Measurements from ENCODE around the gene GINS1.

GRCh38 chr20:25467441-25467840 lies 60.0 kb downstream of the GINS1 start:
- TF ChIP-seq REST (IDR thresholded peaks at IDR 0.05; ENCODE audit: low read depth) (no peak), CEBPB (IDR thresholded peaks at IDR 0.05) (no peak), RAD21 (IDR thresholded peaks at IDR 0.05; ENCODE audit: low read depth) (no peak), TCF12 (IDR thresholded peaks at IDR 0.05; ENCODE audit: low read depth) (no peak), NFIC (IDR thresholded peaks at IDR 0.05) (no peak), MAX (IDR thresholded peaks at IDR 0.05) (no peak), TEAD4 (IDR thresholded peaks at IDR 0.05) (no peak), ZBTB7A (IDR thresholded peaks at IDR 0.05; ENCODE audit: low read depth) (no peak), TAF1 (IDR thresholded peaks at IDR 0.05; ENCODE audit: low read depth) (no peak), EP300 (IDR thresholded peaks at IDR 0.05; ENCODE audit: borderline replicate concordance) (no peak), CREB1 (IDR thresholded peaks at IDR 0.05; ENCODE audit: low read depth) (no peak), EGR1 (IDR thresholded peaks at IDR 0.05) (no peak)

Measured in Ishikawa (cell line).